MM.1S (cell line): ENCODE measurements around the gene BHLHA15.

ENCODE experiments used
- DNase-seq: peaks from one replicate; pipeline ENCODE4 v3.0.0-alpha.2; 2015
- H2AFZ ChIP-seq: fragments of 300-600 bp; sonication (generic); 2 replicates; pipeline ENCODE4 v1.6.0; 2016; ENCODE audit warnings: antibody characterized with exemption, low read length
- H3F3A ChIP-seq: fragments of 300-600 bp; sonication (generic); 2 replicates; pipeline ENCODE4 v1.6.1; 2016; ENCODE audit warnings: mild to moderate bottlenecking, antibody characterized with exemption, low read length, moderate library complexity, mixed read lengths; ENCODE audit not compliant: insufficient read depth
- H3K27ac ChIP-seq: fragments of 300-600 bp; sonication (generic); 2 replicates; pipeline ENCODE4 v1.5.1; 2016; ENCODE audit warnings: mild to moderate bottlenecking, low read length
- H3K27me3 ChIP-seq: fragments of 300-600 bp; sonication (generic); replicated peaks from 2 replicates; pipeline ENCODE4 v1.6.0; 2016; ENCODE audit warnings: low read length; ENCODE audit not compliant: insufficient read depth
- H3K36me3 ChIP-seq: fragments of 300-600 bp; sonication (generic); replicated peaks from 2 replicates; pipeline ENCODE4 v1.6.1; 2016; ENCODE audit warnings: mild to moderate bottlenecking, low read length, mixed read lengths; ENCODE audit not compliant: insufficient read depth
- H3K4me1 ChIP-seq: fragments of 300-600 bp; sonication (generic); 2 replicates; pipeline ENCODE4 v1.6.1; 2016; ENCODE audit warnings: low read length, mixed read lengths
- H3K4me2 ChIP-seq: fragments of 300-600 bp; sonication (generic); 2 replicates; pipeline ENCODE4 v1.6.0; 2016; ENCODE audit warnings: low read depth, low read length
- H3K4me3 ChIP-seq: fragments of 300-600 bp; sonication (generic); 2 replicates; pipeline ENCODE4 v1.5.1; 2016; ENCODE audit warnings: low read length, mixed read lengths
- H3K79me2 ChIP-seq: fragments of 300-600 bp; sonication (generic); 2 replicates; pipeline ENCODE4 v1.6.1; 2016; ENCODE audit warnings: mixed run types, low read length, mixed read lengths
- H3K9ac ChIP-seq: fragments of 300-600 bp; sonication (generic); 2 replicates; pipeline ENCODE4 v1.6.1; 2016; ENCODE audit warnings: low read length, mixed read lengths
- H3K9me2 ChIP-seq: fragments of 300-600 bp; sonication (generic); replicated peaks from 2 replicates; pipeline ENCODE4 v1.6.1; 2016; ENCODE audit warnings: mild to moderate bottlenecking, low read length, mixed read lengths; ENCODE audit not compliant: insufficient read depth
- H3K9me3 ChIP-seq: fragments of 300-600 bp; sonication (generic); replicated peaks from 2 replicates; pipeline ENCODE4 v1.6.1; 2016; ENCODE audit warnings: mild to moderate bottlenecking, low read length, mixed read lengths; ENCODE audit not compliant: insufficient read depth
- H4K20me1 ChIP-seq: fragments of 300-600 bp; sonication (generic); 2 replicates; pipeline ENCODE4 v1.6.1; 2016; ENCODE audit warnings: mild to moderate bottlenecking, low read length, moderate library complexity, mixed read lengths; ENCODE audit not compliant: insufficient read depth
- EZH2 ChIP-seq: fragments of 300-600 bp; sonication (generic); optimal IDR thresholded peaks from 2 replicates; pipeline ENCODE3; 2017; ENCODE audit warnings: low read depth, mild to moderate bottlenecking, antibody characterized with exemption, low read length, mixed read lengths
- EZH2phosphoT487 ChIP-seq: fragments of 300-600 bp; sonication (generic); IDR thresholded peaks from 2 replicates; pipeline ENCODE4 v1.6.1; 2018; ENCODE audit warnings: antibody characterized with exemption, low read length
- TF ChIP-seq, protein P1 (sequence below): fragments of 300-600 bp; sonication (generic); IDR thresholded peaks from 2 replicates; pipeline ENCODE4 v1.5.1; 2016; ENCODE audit warnings: antibody characterized with exemption, low read length, mixed read lengths

Gene BHLHA15

DNA sequence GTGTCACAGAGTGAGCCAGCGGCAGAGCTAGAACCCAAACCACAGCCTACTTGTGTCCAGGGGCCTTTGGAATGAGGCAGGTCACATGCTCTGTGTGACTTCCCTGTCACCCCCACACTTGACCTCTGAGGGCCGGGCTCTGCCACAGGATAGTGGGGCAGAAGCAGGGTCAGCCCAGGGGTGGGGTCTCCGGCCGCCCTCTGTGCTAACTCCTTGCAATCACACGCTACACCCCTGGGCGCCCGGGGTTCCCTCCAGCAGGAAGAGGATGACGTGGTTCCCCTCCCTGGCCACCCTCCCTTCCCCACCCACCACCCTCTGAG is 21.0 kb downstream of the BHLHA15 start:
- no peak overlapping the region for H3K9ac ChIP-seq
- TF ChIP-seq, protein P1, sequence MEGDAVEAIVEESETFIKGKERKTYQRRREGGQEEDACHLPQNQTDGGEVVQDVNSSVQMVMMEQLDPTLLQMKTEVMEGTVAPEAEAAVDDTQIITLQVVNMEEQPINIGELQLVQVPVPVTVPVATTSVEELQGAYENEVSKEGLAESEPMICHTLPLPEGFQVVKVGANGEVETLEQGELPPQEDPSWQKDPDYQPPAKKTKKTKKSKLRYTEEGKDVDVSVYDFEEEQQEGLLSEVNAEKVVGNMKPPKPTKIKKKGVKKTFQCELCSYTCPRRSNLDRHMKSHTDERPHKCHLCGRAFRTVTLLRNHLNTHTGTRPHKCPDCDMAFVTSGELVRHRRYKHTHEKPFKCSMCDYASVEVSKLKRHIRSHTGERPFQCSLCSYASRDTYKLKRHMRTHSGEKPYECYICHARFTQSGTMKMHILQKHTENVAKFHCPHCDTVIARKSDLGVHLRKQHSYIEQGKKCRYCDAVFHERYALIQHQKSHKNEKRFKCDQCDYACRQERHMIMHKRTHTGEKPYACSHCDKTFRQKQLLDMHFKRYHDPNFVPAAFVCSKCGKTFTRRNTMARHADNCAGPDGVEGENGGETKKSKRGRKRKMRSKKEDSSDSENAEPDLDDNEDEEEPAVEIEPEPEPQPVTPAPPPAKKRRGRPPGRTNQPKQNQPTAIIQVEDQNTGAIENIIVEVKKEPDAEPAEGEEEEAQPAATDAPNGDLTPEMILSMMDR: no peak
- no peak for TF ChIP-seq EZH2phosphoT487
- no peak for TF ChIP-seq EZH2
- H3K36me3 ChIP-seq: no peaks in the 10 kb centered on the region
- no peak overlapping the region for H3K4me3 ChIP-seq
- H3K4me1 ChIP-seq: no peaks in the 10 kb centered on the region
- H3K27ac ChIP-seq: no peak overlapping the region
- H3K79me2 ChIP-seq: no peaks in the 10 kb centered on the region
- no peaks in the 10 kb centered on the region for H3F3A ChIP-seq
- H2AFZ ChIP-seq: no peak overlapping the region
- H3K4me2 ChIP-seq: no peak overlapping the region
- no peak for DNase-seq
- no peaks in the 10 kb centered on the region for H3K27me3 ChIP-seq
- no peaks in the 10 kb centered on the region for H3K9me3 ChIP-seq
- no peaks in the 10 kb centered on the region for H3K9me2 ChIP-seq
- no peaks in the 10 kb centered on the region for H4K20me1 ChIP-seq

DNA sequence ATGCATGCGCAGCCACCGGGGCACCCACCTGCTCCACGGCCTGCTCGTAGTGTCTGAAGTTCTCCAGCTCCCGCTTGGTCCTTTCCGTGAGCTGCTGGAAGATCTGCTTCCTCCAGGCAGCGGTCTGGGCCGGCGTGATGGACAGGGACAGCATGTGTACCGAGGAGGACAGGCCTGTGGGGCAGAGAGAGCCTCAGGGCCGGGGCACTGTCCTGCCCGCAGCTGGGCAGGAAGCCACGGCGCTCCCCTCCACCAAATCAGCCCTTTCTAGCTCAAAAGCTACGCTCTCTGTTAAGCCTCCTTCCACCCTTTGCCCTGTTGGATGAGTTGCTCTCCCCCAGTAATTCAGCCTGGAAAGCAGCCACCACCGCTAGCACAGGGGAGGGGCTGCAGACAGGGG is 21.6 kb downstream of the BHLHA15 start:
- DNase-seq: no peak
- no peak overlapping the region for H3K4me2 ChIP-seq
- TF ChIP-seq, protein P1: no peak
- no peak for TF ChIP-seq EZH2phosphoT487
- TF ChIP-seq EZH2: no peak
- H3K36me3 ChIP-seq: no peaks in the 10 kb centered on the region
- no peak overlapping the region for H2AFZ ChIP-seq
- no peak overlapping the region for H3K4me3 ChIP-seq
- no peaks in the 10 kb centered on the region for H3K79me2 ChIP-seq
- H3K9me3 ChIP-seq: no peaks in the 10 kb centered on the region
- H3K9ac ChIP-seq: no peak overlapping the region
- no peak overlapping the region for H3K27ac ChIP-seq
- H4K20me1 ChIP-seq: no peaks in the 10 kb centered on the region
- no peaks in the 10 kb centered on the region for H3F3A ChIP-seq
- H3K9me2 ChIP-seq: no peaks in the 10 kb centered on the region
- H3K4me1 ChIP-seq: no peaks in the 10 kb centered on the region
- no peaks in the 10 kb centered on the region for H3K27me3 ChIP-seq

DNA sequence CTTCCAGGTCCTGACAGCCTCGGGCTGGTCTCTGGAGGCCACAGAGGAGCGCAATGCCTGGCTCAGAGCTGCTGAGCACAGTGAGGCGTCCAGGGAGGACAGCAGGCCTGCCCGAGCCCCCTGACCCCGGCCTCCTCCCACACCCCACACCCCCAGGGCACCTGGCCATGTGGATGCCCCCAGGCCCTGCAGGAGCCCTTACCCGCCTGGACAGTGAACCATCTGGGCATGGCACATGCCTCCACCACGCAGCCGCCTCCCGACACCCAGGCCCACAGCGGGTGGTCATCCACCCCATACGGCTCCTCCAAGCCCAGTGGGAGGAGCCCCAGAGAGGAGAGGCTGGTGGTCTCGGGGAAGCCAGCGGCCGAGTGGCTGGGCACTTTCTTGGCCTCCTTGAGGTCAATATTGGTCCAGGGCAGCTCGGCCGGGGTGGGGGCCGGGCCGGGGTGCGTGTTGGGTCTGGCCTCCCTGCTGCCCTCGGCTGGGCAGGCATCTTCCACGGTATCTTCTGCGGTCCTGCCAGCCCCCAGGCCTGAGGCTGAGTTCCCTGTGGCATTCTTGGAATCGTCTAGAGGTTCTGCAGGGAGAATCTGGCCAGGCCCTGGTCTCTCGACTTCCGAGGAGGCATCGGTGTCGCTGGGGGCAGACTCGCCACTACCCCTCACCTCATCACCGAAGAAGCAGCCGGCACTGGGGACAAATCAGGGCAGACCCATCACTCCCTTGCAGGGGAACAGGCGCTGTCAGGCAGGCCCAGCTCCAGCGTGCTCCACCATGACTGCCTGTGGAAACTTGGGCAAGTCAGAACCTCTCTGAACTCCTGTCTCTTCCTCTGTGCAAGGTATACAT is 22.2 kb downstream of the BHLHA15 start:
- TF ChIP-seq EZH2phosphoT487: no peak
- no peak for TF ChIP-seq EZH2
- TF ChIP-seq, protein P1: no peak
- no peak overlapping the region for H3K27ac ChIP-seq
- H3K9ac ChIP-seq: no peak overlapping the region
- no peaks in the 10 kb centered on the region for H3K27me3 ChIP-seq
- no peak overlapping the region for H2AFZ ChIP-seq
- H3K9me3 ChIP-seq: no peaks in the 10 kb centered on the region
- no peaks in the 10 kb centered on the region for H3K36me3 ChIP-seq
- no peak overlapping the region for H3K4me2 ChIP-seq
- H3K79me2 ChIP-seq: no peaks in the 10 kb centered on the region
- H3K4me3 ChIP-seq: no peak overlapping the region
- no peaks in the 10 kb centered on the region for H3F3A ChIP-seq
- H3K9me2 ChIP-seq: no peaks in the 10 kb centered on the region
- DNase-seq: no peak
- no peaks in the 10 kb centered on the region for H4K20me1 ChIP-seq
- H3K4me1 ChIP-seq: no peaks in the 10 kb centered on the region
